ENCODE measurements around the gene TSPEAR. TPM values are rescaled to one million over a fixed set of nuclear protein-coding genes. Genes with fewer than 3 reads are reported as not detected.

Gene TSPEAR
- total RNA-seq, 1 experiment from 2014 or later = 2.1 TPM

DNA sequence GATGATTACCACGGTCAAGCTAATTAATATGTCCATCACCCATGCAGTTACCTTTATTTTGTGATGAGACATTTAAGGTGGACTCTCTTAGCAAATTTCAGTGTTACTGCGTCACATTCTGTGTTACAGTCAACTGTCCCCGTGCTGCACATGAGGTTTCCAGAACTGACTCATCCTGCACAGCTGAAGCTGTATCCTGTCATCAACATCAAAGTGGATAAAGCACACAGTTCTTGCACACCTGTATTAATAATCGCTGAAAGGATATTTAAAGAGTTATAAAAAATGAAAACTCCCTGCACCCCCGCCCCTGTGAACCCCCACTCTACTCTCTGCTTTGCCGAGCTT, 127.6 kb downstream of the TSPEAR start (continued):
- no peak for TF ChIP-seq ZNF219 (CRISPR knock-in tag; IDR thresholded peaks at IDR 0.05; ENCODE audit: borderline replicate concordance)
- TF ChIP-seq, protein P1, sequence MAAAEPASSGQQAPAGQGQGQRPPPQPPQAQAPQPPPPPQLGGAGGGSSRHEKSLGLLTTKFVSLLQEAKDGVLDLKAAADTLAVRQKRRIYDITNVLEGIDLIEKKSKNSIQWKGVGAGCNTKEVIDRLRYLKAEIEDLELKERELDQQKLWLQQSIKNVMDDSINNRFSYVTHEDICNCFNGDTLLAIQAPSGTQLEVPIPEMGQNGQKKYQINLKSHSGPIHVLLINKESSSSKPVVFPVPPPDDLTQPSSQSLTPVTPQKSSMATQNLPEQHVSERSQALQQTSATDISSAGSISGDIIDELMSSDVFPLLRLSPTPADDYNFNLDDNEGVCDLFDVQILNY (CRISPR knock-in tag; IDR thresholded peaks at IDR 0.05) = no peak
- TF ChIP-seq SP1 (CRISPR knock-in tag; conservative IDR thresholded peaks at IDR 0.05) = no peak

DNA sequence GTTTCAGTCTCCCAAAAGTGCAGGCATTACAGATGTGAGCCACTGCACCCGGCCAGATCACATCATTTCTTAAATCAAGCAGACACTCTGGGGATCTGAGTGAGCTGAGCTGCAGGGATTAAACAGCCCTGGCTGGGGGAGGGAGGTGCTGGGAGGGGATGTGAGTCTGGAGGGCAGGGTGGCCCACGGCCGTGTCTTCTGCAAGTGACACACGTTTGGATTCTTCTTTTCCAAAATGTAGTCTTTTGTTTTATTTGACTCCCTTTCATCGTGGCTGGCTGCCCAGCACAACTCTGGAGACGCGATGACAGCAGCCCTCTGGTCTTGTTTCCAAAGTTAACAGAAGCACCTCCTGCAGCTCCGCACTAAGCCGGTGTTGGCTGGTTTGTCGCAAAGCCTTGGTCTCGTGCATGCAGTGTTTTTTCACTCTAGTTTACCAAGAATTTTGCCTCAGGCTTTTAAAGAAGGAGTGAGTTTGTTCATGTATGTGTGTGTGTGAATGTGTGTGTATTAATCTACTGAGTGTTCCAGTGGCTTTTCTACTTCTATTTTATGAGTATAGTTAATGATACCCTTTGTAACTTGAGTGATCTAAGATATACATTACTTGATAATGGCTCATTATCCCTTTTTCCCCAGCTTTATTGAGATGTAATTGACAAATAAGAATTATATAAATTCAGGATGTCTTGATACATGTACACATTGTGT, 128.1 kb downstream of the TSPEAR start:
- ATAC-seq (no peak), DNase-seq (ENCODE audit: low spot score) (no peak)
- H3K9me3 Mint-ChIP-seq = peaks cover 35% of the 10 kb centered on the region
- ChIA-PET CTCF (no interaction called here), POLR2A (no interaction called here)
- peaks cover 6% of the 10 kb centered on the region; the same call in 1 of the 2 replicates for H3K36me3 Mint-ChIP-seq
- peaks cover 6% of the 10 kb centered on the region; the same call in 1 of the 2 replicates for H3K4me1 Mint-ChIP-seq
- H3K27ac Mint-ChIP-seq = no peak overlapping the region
- H3K4me3 Mint-ChIP-seq = no peak overlapping the region
- H3K27me3 Mint-ChIP-seq (ENCODE audit: low read depth) = peaks cover 3% of the 10 kb centered on the region; the same call in 1 of the 2 replicates
- TF ChIP-seq, protein P2, sequence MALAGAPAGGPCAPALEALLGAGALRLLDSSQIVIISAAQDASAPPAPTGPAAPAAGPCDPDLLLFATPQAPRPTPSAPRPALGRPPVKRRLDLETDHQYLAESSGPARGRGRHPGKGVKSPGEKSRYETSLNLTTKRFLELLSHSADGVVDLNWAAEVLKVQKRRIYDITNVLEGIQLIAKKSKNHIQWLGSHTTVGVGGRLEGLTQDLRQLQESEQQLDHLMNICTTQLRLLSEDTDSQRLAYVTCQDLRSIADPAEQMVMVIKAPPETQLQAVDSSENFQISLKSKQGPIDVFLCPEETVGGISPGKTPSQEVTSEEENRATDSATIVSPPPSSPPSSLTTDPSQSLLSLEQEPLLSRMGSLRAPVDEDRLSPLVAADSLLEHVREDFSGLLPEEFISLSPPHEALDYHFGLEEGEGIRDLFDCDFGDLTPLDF (CRISPR knock-in tag; IDR thresholded peaks at IDR 0.05) = no peak
- TF ChIP-seq FOXK1 (CRISPR knock-in tag; IDR thresholded peaks at IDR 0.05) = no peak
- no peak for TF ChIP-seq TEAD1 (CRISPR knock-in tag; IDR thresholded peaks at IDR 0.05)
- no peak for TF ChIP-seq SP1 (CRISPR knock-in tag; conservative IDR thresholded peaks at IDR 0.05)
- no peak for TF ChIP-seq HMGA2 (CRISPR knock-in tag; IDR thresholded peaks at IDR 0.05)
- TF ChIP-seq CREB1 (CRISPR knock-in tag; IDR thresholded peaks at IDR 0.05) = no peak
- TF ChIP-seq, protein P3, sequence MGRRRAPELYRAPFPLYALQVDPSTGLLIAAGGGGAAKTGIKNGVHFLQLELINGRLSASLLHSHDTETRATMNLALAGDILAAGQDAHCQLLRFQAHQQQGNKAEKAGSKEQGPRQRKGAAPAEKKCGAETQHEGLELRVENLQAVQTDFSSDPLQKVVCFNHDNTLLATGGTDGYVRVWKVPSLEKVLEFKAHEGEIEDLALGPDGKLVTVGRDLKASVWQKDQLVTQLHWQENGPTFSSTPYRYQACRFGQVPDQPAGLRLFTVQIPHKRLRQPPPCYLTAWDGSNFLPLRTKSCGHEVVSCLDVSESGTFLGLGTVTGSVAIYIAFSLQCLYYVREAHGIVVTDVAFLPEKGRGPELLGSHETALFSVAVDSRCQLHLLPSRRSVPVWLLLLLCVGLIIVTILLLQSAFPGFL (CRISPR knock-in tag; IDR thresholded peaks at IDR 0.05; ENCODE audit: borderline replicate concordance) = no peak
- no peak for TF ChIP-seq PRRX2 (CRISPR knock-in tag; IDR thresholded peaks at IDR 0.05)
- no peak for TF ChIP-seq EMX1 (CRISPR knock-in tag; IDR thresholded peaks at IDR 0.05)
- TF ChIP-seq, protein P1 (CRISPR knock-in tag; IDR thresholded peaks at IDR 0.05) = no peak
- TF ChIP-seq, protein P4, sequence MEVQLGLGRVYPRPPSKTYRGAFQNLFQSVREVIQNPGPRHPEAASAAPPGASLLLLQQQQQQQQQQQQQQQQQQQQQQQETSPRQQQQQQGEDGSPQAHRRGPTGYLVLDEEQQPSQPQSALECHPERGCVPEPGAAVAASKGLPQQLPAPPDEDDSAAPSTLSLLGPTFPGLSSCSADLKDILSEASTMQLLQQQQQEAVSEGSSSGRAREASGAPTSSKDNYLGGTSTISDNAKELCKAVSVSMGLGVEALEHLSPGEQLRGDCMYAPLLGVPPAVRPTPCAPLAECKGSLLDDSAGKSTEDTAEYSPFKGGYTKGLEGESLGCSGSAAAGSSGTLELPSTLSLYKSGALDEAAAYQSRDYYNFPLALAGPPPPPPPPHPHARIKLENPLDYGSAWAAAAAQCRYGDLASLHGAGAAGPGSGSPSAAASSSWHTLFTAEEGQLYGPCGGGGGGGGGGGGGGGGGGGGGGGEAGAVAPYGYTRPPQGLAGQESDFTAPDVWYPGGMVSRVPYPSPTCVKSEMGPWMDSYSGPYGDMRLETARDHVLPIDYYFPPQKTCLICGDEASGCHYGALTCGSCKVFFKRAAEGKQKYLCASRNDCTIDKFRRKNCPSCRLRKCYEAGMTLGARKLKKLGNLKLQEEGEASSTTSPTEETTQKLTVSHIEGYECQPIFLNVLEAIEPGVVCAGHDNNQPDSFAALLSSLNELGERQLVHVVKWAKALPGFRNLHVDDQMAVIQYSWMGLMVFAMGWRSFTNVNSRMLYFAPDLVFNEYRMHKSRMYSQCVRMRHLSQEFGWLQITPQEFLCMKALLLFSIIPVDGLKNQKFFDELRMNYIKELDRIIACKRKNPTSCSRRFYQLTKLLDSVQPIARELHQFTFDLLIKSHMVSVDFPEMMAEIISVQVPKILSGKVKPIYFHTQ (CRISPR knock-in tag; IDR thresholded peaks at IDR 0.05) = no peak
- no peak for TF ChIP-seq ZNF671 (CRISPR knock-in tag; IDR thresholded peaks at IDR 0.05)

DNA sequence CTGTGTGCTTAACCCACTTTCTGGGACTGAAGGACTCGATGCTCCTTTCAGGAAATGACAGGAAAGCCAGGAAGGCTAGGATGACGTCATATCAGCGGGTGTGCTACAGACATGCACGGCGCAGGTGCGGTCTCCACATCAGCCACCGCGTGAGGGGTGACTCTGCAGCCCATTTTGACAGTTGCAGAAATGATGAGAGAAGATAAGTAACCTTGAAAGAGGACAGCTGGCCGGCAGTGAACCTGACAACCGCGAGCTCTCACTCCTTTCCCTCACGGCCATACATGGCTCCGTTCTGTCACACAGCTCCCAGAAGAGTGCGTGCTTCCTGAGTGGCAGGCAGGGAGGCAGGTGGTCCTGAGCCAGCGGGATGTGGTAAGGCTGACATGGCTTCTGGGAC, 129.3 kb downstream of the TSPEAR start:
- ChIA-PET CTCF (interaction anchor here (2.2 kb wide), 1 partner anchor 37 kb away, joined by 4 read pairs; no protein-coding TSS in a partner anchor), POLR2A (no interaction called here)
- no peak for DNase-seq (ENCODE audit: low spot score)
- TF ChIP-seq NR3C1 (CRISPR knock-in tag; conservative IDR thresholded peaks at IDR 0.05; ENCODE audit: low read depth) = no peak
- TF ChIP-seq GTF2I (CRISPR knock-in tag; conservative IDR thresholded peaks at IDR 0.05) = no peak
- TF ChIP-seq, protein P5, sequence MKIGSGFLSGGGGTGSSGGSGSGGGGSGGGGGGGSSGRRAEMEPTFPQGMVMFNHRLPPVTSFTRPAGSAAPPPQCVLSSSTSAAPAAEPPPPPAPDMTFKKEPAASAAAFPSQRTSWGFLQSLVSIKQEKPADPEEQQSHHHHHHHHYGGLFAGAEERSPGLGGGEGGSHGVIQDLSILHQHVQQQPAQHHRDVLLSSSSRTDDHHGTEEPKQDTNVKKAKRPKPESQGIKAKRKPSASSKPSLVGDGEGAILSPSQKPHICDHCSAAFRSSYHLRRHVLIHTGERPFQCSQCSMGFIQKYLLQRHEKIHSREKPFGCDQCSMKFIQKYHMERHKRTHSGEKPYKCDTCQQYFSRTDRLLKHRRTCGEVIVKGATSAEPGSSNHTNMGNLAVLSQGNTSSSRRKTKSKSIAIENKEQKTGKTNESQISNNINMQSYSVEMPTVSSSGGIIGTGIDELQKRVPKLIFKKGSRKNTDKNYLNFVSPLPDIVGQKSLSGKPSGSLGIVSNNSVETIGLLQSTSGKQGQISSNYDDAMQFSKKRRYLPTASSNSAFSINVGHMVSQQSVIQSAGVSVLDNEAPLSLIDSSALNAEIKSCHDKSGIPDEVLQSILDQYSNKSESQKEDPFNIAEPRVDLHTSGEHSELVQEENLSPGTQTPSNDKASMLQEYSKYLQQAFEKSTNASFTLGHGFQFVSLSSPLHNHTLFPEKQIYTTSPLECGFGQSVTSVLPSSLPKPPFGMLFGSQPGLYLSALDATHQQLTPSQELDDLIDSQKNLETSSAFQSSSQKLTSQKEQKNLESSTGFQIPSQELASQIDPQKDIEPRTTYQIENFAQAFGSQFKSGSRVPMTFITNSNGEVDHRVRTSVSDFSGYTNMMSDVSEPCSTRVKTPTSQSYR (CRISPR knock-in tag; IDR thresholded peaks at IDR 0.05) = no peak
- TF ChIP-seq NR1H2 (CRISPR knock-in tag; IDR thresholded peaks at IDR 0.05) = no peak
- TF ChIP-seq ELF4 (CRISPR knock-in tag; IDR thresholded peaks at IDR 0.05; ENCODE audit: low read depth) = no peak
- TF ChIP-seq NFATC4 (CRISPR knock-in tag; IDR thresholded peaks at IDR 0.05) = no peak
- TF ChIP-seq, protein P2 (CRISPR knock-in tag; IDR thresholded peaks at IDR 0.05) = no peak
- TF ChIP-seq, protein P6, sequence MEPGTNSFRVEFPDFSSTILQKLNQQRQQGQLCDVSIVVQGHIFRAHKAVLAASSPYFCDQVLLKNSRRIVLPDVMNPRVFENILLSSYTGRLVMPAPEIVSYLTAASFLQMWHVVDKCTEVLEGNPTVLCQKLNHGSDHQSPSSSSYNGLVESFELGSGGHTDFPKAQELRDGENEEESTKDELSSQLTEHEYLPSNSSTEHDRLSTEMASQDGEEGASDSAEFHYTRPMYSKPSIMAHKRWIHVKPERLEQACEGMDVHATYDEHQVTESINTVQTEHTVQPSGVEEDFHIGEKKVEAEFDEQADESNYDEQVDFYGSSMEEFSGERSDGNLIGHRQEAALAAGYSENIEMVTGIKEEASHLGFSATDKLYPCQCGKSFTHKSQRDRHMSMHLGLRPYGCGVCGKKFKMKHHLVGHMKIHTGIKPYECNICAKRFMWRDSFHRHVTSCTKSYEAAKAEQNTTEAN (CRISPR knock-in tag; IDR thresholded peaks at IDR 0.05) = no peak
- no peak for TF ChIP-seq CREM (CRISPR knock-in tag; IDR thresholded peaks at IDR 0.05)

More for the DNA sequence above, 129.3 kb downstream of the TSPEAR start:
- Mint-ChIP-seq H3K4me3 (no peak overlapping the region), H3K9me3 (peaks cover 39% of the 10 kb centered on the region), H3K27me3 (ENCODE audit: low read depth) (peaks cover 3% of the 10 kb centered on the region; the same call in 1 of the 2 replicates), H3K4me1 (peaks cover 6% of the 10 kb centered on the region; the same call in 1 of the 2 replicates), H3K36me3 (peaks cover 15% of the 10 kb centered on the region), H3K27ac (no peak overlapping the region)
- ATAC-seq = no peak
